ENCODE measurements around the gene RRAS2. TPM values are rescaled to one million over a fixed set of nuclear protein-coding genes. Genes with fewer than 3 reads are reported as not detected.

RRAS2 gene
- total and polyA plus RNA-seq, 10 of the 15 experiments (the other 5 are each of a cell fraction or from before 2014, with no cell fraction given), result 26.9 to 72.4 (median 45.4) TPM

GRCh38 chr11:14366936-14367335, 8.0 kb upstream of the RRAS2 start:
- POLR2A ChIA-PET, result interaction anchor here (0.7 kb wide), 1 partner anchor 8 kb away, joined by 3 read pairs; no protein-coding TSS in a partner anchor
- in situ Hi-C loops (cut with MboI), result no loop called here

More at GRCh38 chr11:14366936-14367335, 8.0 kb upstream of the RRAS2 start:
- intact Hi-C loops (cut with micrococcal nuclease; ENCODE audit: unreplicated experiment), result no loop called here
- CTCF ChIA-PET, result interaction anchor here (1.2 to 1.3 kb wide), 2 partner anchors 62 to 67 kb away, joined by 3 to 4 read pairs; no protein-coding TSS in a partner anchor
- H3K79me2 ChIP-seq (ENCODE audit: control insufficient read depth, insufficient read depth, low read length), result no peaks in the 10 kb centered on the region
- ATAC-seq, result no peak
- FAIRE-seq, result no peak
- RAD21 ChIA-PET (ENCODE audit: unreplicated experiment), result interaction anchor here (0.7 kb wide), 1 partner anchor 31 kb away, joined by 3 read pairs; no protein-coding TSS in a partner anchor
- DNase-seq (ENCODE audit: low read depth, low spot score), result no peak
- H4K20me1 ChIP-seq (ENCODE audit: control insufficient read depth, insufficient read depth), result no peaks in the 10 kb centered on the region
- no peaks in the 10 kb centered on the region for H3K27me3 ChIP-seq (replicated peaks in 1 of 2; ENCODE audit: control insufficient read depth in 2 of 2, insufficient read depth in 2 of 2, low read length in 1 of 2)
- no peak overlapping the region for H3K4me2 ChIP-seq (ENCODE audit: control insufficient read depth, insufficient read depth)
- BruUV-seq (replicated peaks), result no TSS peak
- no peaks in the 10 kb centered on the region for H3K36me3 ChIP-seq (ENCODE audit: control insufficient read depth in 2 of 2, insufficient read depth in 2 of 2, low read length in 1 of 2)
- H3K9me3 ChIP-seq (replicated peaks; ENCODE audit: control insufficient read depth, insufficient read depth, low read length), result no peaks in the 10 kb centered on the region
- H3K27ac ChIP-seq (ENCODE audit: control insufficient read depth, insufficient read depth), result no peak overlapping the region
- H3K4me1 ChIP-seq (ENCODE audit: control insufficient read depth, insufficient read depth, low read length), result peaks cover 4% of the 10 kb centered on the region
- no peak overlapping the region for H3K9ac ChIP-seq (ENCODE audit: control insufficient read depth, insufficient read depth, low read length)
- no peak for TF ChIP-seq RAD21 (IDR thresholded peaks at IDR 0.05; ENCODE audit: insufficient read depth, low read depth, low read length)
- TF ChIP-seq, protein P1, sequence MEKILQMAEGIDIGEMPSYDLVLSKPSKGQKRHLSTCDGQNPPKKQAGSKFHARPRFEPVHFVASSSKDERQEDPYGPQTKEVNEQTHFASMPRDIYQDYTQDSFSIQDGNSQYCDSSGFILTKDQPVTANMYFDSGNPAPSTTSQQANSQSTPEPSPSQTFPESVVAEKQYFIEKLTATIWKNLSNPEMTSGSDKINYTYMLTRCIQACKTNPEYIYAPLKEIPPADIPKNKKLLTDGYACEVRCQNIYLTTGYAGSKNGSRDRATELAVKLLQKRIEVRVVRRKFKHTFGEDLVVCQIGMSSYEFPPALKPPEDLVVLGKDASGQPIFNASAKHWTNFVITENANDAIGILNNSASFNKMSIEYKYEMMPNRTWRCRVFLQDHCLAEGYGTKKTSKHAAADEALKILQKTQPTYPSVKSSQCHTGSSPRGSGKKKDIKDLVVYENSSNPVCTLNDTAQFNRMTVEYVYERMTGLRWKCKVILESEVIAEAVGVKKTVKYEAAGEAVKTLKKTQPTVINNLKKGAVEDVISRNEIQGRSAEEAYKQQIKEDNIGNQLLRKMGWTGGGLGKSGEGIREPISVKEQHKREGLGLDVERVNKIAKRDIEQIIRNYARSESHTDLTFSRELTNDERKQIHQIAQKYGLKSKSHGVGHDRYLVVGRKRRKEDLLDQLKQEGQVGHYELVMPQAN (conservative IDR thresholded peaks at IDR 0.05), result no peak
- no peak for TF ChIP-seq SPI1 (IDR thresholded peaks at IDR 0.05; ENCODE audit: borderline replicate concordance, insufficient read depth, low read depth, low read length)
- TF ChIP-seq NR2F1 (conservative IDR thresholded peaks at IDR 0.05), result no peak
- TF ChIP-seq, protein P2, sequence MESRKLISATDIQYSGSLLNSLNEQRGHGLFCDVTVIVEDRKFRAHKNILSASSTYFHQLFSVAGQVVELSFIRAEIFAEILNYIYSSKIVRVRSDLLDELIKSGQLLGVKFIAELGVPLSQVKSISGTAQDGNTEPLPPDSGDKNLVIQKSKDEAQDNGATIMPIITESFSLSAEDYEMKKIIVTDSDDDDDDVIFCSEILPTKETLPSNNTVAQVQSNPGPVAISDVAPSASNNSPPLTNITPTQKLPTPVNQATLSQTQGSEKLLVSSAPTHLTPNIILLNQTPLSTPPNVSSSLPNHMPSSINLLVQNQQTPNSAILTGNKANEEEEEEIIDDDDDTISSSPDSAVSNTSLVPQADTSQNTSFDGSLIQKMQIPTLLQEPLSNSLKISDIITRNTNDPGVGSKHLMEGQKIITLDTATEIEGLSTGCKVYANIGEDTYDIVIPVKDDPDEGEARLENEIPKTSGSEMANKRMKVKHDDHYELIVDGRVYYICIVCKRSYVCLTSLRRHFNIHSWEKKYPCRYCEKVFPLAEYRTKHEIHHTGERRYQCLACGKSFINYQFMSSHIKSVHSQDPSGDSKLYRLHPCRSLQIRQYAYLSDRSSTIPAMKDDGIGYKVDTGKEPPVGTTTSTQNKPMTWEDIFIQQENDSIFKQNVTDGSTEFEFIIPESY (IDR thresholded peaks at IDR 0.05), result no peak
- TF ChIP-seq, protein P3, sequence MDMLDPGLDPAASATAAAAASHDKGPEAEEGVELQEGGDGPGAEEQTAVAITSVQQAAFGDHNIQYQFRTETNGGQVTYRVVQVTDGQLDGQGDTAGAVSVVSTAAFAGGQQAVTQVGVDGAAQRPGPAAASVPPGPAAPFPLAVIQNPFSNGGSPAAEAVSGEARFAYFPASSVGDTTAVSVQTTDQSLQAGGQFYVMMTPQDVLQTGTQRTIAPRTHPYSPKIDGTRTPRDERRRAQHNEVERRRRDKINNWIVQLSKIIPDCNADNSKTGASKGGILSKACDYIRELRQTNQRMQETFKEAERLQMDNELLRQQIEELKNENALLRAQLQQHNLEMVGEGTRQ (IDR thresholded peaks at IDR 0.05; ENCODE audit: borderline replicate concordance, low read depth, low read length), result no peak
- no peak for TF ChIP-seq ZBTB11 (CRISPR knock-in tag; IDR thresholded peaks at IDR 0.05)
- TF ChIP-seq DPF2 (IDR thresholded peaks at IDR 0.05), result no peak
- TF ChIP-seq SMAD5 (IDR thresholded peaks at IDR 0.05; ENCODE audit: low read depth), result no peak
- TF ChIP-seq, protein P4, sequence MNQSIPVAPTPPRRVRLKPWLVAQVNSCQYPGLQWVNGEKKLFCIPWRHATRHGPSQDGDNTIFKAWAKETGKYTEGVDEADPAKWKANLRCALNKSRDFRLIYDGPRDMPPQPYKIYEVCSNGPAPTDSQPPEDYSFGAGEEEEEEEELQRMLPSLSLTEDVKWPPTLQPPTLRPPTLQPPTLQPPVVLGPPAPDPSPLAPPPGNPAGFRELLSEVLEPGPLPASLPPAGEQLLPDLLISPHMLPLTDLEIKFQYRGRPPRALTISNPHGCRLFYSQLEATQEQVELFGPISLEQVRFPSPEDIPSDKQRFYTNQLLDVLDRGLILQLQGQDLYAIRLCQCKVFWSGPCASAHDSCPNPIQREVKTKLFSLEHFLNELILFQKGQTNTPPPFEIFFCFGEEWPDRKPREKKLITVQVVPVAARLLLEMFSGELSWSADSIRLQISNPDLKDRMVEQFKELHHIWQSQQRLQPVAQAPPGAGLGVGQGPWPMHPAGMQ (IDR thresholded peaks at IDR 0.05; ENCODE audit: borderline replicate concordance), result no peak
- no peak for TF ChIP-seq KLF5 (IDR thresholded peaks at IDR 0.05; ENCODE audit: partially characterized antibody)
- SMC1A ChIA-PET (ENCODE audit: uncharacterized antibody, unreplicated experiment), result interaction anchor here (1.7 kb wide), 1 partner anchor 33 kb away, joined by 4 read pairs; no protein-coding TSS in a partner anchor
- H2AFZ ChIP-seq (ENCODE audit: control insufficient read depth, low read depth, low read length), result no peak overlapping the region
- H3K4me3 ChIP-seq, result no peak overlapping the region
